ENCODE results near the gene ZNF862. TPM values are rescaled to one million over a fixed set of nuclear protein-coding genes. Genes with fewer than 3 reads are reported as not detected.

The ZNF862 gene
- total and polyA plus RNA-seq, 2 of the 13 experiments (the other 11 are each of a cell fraction or from before 2014, with no cell fraction given) = 0.89 to 2.0 TPM

DNA sequence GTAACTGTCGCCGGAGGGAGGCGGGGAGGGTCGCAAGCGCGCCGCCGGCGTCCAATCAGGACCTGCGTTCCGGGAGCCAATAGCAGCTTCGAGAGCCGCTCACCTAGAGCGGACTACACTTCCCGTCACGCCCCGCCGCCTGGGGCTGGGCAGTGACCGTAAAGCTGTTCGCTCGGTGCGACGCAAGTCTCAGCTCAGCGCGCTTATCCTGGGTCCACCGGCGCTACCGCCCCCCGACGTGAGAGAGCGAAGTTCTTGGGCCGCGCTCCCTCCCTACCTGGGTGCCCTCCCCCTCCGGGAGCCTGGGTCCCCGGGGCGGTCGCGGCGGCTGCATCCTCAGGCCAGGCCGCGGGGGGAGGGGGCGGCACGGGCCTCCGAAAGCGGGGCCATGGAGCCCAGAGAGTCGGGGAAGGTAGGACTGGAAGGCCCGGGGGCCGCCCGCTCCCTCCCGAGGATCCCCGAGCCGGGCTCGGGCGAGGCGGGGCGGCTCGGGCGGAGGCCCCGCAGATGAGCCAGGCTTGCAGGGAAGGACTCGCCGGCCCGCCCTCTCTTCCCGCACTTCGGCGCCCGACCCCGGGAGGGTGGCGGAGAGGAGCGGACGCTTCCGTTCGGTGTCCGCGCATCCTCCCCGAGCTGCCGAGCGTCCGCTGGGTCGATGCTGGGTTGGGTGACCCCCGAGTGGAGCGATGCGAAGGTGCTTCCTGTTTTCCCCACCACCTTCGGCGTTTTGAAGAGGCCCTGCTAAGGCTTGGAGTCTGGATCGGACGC, at the start of gene ZNF862 (continued):
- TF ChIP-seq ATF4 (CRISPR knock-in tag; IDR thresholded peaks at IDR 0.05) = 0 out of 4 replicates have a peak, but pooled peaks of 1 of the 2 experiments have one; percentile 38
- no peak for TF ChIP-seq NPAS2 (CRISPR knock-in tag; IDR thresholded peaks at IDR 0.05; ENCODE audit: borderline replicate concordance)
- peak; percentile 42; the same call in 1 of the 2 replicates for TF ChIP-seq BCL6 (CRISPR knock-in tag; IDR thresholded peaks at IDR 0.05)
- TF ChIP-seq ZNF782 (CRISPR knock-in tag; IDR thresholded peaks at IDR 0.05; ENCODE audit: borderline replicate concordance) = peak; percentile 74; the same call in 1 of the 2 replicates
- no peak for TF ChIP-seq NKX3-1 (CRISPR knock-in tag; IDR thresholded peaks at IDR 0.05)
- TF ChIP-seq ZNF672 (CRISPR knock-in tag; IDR thresholded peaks at IDR 0.05) = no peak
- no peak for TF ChIP-seq ZNF17 (CRISPR knock-in tag; IDR thresholded peaks at IDR 0.05)
- peak; percentile 73; the same call in 1 of the 2 replicates for TF ChIP-seq MTA1 (CRISPR knock-in tag; IDR thresholded peaks at IDR 0.05; ENCODE audit: borderline replicate concordance)
- TF ChIP-seq, protein P1, sequence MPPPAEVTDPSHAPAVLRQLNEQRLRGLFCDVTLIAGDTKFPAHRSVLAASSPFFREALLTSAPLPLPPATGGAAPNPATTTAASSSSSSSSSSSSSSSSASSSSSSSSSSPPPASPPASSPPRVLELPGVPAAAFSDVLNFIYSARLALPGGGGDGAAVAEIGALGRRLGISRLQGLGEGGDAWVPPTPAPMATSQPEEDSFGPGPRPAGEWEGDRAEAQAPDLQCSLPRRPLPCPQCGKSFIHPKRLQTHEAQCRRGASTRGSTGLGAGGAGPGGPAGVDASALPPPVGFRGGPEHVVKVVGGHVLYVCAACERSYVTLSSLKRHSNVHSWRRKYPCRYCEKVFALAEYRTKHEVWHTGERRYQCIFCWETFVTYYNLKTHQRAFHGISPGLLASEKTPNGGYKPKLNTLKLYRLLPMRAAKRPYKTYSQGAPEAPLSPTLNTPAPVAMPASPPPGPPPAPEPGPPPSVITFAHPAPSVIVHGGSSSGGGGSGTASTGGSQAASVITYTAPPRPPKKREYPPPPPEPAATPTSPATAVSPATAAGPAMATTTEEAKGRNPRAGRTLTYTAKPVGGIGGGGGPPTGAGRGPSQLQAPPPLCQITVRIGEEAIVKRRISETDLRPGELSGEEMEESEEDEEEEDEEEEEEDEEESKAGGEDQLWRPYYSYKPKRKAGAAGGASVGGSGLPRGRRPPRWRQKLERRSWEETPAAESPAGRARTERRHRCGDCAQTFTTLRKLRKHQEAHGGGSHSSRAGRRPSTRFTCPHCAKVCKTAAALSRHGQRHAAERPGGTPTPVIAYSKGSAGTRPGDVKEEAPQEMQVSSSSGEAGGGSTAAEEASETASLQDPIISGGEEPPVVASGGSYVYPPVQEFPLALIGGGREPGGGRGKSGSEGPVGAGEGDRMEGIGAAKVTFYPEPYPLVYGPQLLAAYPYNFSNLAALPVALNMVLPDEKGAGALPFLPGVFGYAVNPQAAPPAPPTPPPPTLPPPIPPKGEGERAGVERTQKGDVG (CRISPR knock-in tag; IDR thresholded peaks at IDR 0.05; ENCODE audit: borderline replicate concordance) = no peak
- TF ChIP-seq TAF15 (IDR thresholded peaks at IDR 0.05; ENCODE audit: low read depth, low read length, poor library complexity, severe bottlenecking) = peak; percentile 49
- no peak for TF ChIP-seq TOE1 (CRISPR knock-in tag; IDR thresholded peaks at IDR 0.05)
- TF ChIP-seq ZMAT3 (CRISPR knock-in tag; conservative IDR thresholded peaks at IDR 0.05) = 0 out of 2 replicates have a peak, but pooled peaks have one; percentile 64
- TF ChIP-seq ZNF556 (CRISPR knock-in tag; IDR thresholded peaks at IDR 0.05; ENCODE audit: borderline replicate concordance) = peak; percentile 99
- peak; percentile 54 for TF ChIP-seq SP4 (CRISPR knock-in tag; IDR thresholded peaks at IDR 0.05)
- TF ChIP-seq GATA4 (IDR thresholded peaks at IDR 0.05; ENCODE audit: borderline replicate concordance, low read depth) = 0 out of 2 replicates have a peak, but pooled peaks have one; percentile 34
- TF ChIP-seq, protein P2, sequence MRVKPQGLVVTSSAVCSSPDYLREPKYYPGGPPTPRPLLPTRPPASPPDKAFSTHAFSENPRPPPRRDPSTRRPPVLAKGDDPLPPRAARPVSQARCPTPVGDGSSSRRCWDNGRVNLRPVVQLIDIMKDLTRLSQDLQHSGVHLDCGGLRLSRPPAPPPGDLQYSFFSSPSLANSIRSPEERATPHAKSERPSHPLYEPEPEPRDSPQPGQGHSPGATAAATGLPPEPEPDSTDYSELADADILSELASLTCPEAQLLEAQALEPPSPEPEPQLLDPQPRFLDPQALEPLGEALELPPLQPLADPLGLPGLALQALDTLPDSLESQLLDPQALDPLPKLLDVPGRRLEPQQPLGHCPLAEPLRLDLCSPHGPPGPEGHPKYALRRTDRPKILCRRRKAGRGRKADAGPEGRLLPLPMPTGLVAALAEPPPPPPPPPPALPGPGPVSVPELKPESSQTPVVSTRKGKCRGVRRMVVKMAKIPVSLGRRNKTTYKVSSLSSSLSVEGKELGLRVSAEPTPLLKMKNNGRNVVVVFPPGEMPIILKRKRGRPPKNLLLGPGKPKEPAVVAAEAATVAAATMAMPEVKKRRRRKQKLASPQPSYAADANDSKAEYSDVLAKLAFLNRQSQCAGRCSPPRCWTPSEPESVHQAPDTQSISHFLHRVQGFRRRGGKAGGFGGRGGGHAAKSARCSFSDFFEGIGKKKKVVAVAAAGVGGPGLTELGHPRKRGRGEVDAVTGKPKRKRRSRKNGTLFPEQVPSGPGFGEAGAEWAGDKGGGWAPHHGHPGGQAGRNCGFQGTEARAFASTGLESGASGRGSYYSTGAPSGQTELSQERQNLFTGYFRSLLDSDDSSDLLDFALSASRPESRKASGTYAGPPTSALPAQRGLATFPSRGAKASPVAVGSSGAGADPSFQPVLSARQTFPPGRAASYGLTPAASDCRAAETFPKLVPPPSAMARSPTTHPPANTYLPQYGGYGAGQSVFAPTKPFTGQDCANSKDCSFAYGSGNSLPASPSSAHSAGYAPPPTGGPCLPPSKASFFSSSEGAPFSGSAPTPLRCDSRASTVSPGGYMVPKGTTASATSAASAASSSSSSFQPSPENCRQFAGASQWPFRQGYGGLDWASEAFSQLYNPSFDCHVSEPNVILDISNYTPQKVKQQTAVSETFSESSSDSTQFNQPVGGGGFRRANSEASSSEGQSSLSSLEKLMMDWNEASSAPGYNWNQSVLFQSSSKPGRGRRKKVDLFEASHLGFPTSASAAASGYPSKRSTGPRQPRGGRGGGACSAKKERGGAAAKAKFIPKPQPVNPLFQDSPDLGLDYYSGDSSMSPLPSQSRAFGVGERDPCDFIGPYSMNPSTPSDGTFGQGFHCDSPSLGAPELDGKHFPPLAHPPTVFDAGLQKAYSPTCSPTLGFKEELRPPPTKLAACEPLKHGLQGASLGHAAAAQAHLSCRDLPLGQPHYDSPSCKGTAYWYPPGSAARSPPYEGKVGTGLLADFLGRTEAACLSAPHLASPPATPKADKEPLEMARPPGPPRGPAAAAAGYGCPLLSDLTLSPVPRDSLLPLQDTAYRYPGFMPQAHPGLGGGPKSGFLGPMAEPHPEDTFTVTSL (CRISPR knock-in tag; IDR thresholded peaks at IDR 0.05; ENCODE audit: borderline replicate concordance) = no peak
- peak; percentile 55 for TF ChIP-seq MED1 (CRISPR knock-in tag; IDR thresholded peaks at IDR 0.05)
- TF ChIP-seq GPN1 (CRISPR knock-in tag; IDR thresholded peaks at IDR 0.05; ENCODE audit: borderline replicate concordance) = no peak
- TF ChIP-seq ATF7 (IDR thresholded peaks at IDR 0.05) = no peak
- TF ChIP-seq ATF7 (CRISPR knock-in tag; IDR thresholded peaks at IDR 0.05) = peak; percentile 72; the same call in 1 of the 2 replicates
